Activated T-cell treated with anti-CD3 and anti-CD28 coated beads, Interleukin-2, amount 50 U/mL, for 24 hours (primary cell): ENCODE results near the gene LPO.

Experiments
- DNase-seq: peaks from one replicate; pipeline ENCODE4 v3.0.0-alpha.2; 2020
- H3K27ac Mint-ChIP-seq: 2 replicates; pipeline ENCODE4 v1.8.0; 2020; ENCODE audit warnings: mild to moderate bottlenecking, mixed read lengths
- H3K27me3 Mint-ChIP-seq: 2 replicates; pipeline ENCODE4 v1.8.0; 2020; ENCODE audit warnings: mixed read lengths
- H3K36me3 Mint-ChIP-seq: 2 replicates; pipeline ENCODE4 v1.8.0; 2020; ENCODE audit warnings: low read depth, mixed read lengths
- H3K4me1 Mint-ChIP-seq: 2 replicates; pipeline ENCODE4 v1.8.0; 2020; ENCODE audit warnings: low read depth, mixed read lengths
- H3K4me3 Mint-ChIP-seq: 2 replicates; pipeline ENCODE4 v1.8.0; 2020; ENCODE audit warnings: mild to moderate bottlenecking, moderate library complexity, mixed read lengths
- H3K9me3 Mint-ChIP-seq: 2 replicates; pipeline ENCODE4 v1.8.0; 2020; ENCODE audit warnings: mixed read lengths

The LPO gene

DNA sequence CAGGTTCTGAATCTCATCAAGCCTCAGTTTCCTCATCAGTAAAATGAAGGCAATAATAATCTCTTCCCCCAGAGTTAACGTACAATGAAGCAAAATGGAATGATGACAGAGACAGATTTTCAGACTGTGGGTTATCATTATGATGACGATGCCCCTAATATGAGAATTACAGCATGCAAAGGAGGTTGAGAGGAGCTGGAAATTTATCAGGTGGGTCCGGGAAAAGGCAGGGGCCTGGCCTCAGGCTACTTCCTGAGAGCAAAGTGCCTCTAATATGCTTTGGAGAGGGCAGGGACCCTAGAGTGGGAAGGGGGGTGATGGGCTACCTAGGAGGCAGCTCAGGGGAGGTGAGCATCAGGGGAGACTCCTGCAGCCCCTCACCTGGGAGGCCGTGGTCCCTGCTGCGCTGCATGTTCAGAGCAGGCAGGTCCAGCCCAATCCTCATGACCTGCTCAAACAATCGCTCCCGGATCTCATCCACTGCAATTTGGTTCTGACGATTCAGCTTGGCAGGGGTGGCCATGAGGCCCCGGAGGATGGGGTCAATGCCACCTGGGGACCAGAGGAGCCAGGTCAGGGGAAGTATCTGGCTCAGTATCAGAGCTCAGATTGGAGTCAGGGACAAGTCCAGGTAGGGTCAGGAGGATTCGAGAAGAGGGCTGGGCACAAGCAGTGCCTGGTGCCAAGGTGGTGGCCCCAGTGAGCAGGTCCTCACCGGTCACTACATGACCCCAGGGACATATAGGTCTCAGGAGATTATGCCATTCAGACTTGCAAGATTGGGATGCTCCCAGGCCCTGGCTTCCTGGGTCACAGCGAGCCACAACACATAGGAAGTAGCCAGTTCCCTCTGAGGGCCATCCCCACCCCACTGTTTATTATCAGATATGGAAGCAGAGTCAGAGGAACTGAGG lies 34.2 kb downstream of the LPO start:
- Mint-ChIP-seq H3K4me1 (peaks cover 8% of the 10 kb centered on the region), H3K9me3 (no peaks in the 10 kb centered on the region), H3K27me3 (peaks cover 5% of the 10 kb centered on the region), H3K4me3 (no peak overlapping the region), H3K27ac (no peak overlapping the region), H3K36me3 (no peaks in the 10 kb centered on the region)
- DNase-seq = no peak

DNA sequence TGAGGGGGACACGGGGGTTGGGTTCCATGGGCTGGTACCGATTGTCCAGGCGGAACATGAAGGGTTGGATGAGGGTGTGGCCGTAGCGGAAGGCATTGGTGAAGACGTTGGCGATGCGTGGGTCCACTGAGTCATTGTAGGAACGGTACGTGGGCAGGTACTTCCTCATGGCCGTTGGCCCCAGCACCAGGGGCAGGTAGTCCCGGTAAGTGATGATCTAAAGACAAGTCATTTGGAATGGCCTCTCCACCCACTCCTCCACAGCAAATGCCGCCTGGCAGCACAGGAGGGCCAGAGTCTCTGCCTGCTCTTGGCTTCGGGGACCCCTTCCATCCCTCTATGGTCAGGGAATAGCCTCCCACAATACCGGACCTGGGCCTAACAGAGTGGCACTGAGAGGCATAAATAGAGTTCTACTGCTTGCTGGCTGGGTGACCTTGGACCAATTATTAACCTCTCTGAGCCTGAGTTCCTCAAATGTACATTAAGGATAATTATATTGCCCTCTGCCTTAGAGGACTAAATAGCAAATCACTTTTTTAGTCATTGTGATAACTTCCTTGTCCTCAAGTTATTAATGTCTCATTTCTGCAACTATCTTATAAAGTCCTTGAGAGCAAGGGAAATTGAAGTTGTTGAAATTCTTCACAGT lies 35.2 kb downstream of the LPO start:
- Mint-ChIP-seq H3K4me1 (peaks cover 8% of the 10 kb centered on the region), H3K27me3 (peaks cover 10% of the 10 kb centered on the region), H3K9me3 (no peaks in the 10 kb centered on the region), H3K36me3 (no peaks in the 10 kb centered on the region), H3K4me3 (no peak overlapping the region), H3K27ac (no peak overlapping the region)
- no peak for DNase-seq

DNA sequence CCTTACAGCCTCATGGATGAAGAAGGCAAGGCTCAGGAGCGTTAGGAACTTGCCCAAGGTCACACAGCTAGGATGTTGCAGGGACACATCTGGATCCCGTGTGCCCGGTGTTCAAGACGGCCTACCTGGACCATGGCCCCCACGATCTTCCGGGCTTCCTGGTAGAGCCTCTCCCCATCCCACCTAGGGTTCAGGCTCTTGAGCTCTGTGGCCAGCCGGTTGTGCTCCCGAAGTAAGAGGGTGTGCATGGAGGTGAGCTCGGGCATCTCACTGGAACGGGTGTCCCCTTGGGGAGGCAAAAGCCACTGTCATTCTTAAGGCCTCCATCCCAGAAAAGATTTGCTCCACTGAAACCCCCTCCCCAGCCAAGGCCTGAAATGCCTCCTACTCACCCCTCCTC lies 37.0 kb downstream of the LPO start:
- DNase-seq = no peak
- Mint-ChIP-seq H3K27ac (no peak overlapping the region), H3K4me3 (no peak overlapping the region), H3K9me3 (no peaks in the 10 kb centered on the region), H3K27me3 (peaks cover 26% of the 10 kb centered on the region), H3K36me3 (no peaks in the 10 kb centered on the region), H3K4me1 (peaks cover 12% of the 10 kb centered on the region)

DNA sequence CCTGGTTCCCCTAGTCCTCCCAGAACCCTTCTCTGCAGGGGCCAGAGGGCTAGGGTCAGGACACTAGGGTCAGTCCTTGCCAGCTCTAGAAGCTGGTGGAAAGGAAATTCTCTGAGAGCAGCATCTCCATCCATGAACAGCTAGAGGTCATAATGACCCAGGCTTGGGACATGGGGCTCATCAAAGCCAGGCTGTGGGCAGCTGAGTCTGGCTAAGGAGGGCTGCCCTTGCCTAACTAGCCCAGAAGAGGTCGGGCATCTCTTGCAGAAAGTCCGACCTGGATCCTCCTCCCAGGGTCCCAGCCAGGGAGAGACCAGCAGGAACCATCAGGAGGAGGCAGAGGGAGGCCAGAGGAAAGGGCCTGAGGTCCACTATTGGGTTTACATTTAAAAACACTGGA lies 38.0 kb downstream of the LPO start:
- no peak for DNase-seq
- Mint-ChIP-seq H3K9me3 (no peaks in the 10 kb centered on the region), H3K27me3 (peaks cover 31% of the 10 kb centered on the region), H3K4me1 (peaks cover 12% of the 10 kb centered on the region), H3K36me3 (no peaks in the 10 kb centered on the region), H3K4me3 (no peak overlapping the region), H3K27ac (no peak overlapping the region)

DNA sequence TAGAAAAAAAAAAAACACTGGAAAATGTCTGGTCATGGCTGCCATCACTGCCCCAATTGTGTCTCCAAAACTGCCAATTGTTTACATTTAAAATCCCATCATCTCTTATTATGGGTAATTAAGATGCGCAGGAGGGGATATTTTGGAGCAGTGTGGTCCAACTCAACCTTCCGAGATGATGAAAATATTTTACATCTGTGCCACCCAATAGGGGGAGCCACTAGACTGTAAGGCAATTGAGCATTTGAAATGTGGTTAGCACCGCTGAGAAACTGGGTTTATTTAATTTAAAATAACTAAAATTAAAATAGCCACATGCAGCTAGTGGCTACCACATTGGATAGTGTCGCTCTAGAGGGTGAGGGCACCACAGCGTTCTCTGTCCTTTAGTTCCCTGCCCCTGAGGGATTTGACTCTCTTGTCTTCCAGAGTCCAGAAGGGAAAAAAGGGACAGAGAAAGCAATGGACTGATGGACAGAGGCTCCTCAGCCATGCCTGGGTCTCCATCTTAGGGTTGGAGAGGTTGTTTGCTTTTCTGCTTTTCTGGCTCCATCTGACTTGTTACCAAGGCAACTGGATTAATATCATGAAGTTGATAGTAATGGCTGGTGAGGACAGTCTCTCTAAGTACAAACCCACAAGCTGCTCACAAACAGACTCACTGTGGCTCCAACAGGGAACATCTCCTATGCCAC lies 38.9 kb downstream of the LPO start:
- peaks cover 31% of the 10 kb centered on the region for H3K27me3 Mint-ChIP-seq
- H3K27ac Mint-ChIP-seq = no peak overlapping the region
- no peaks in the 10 kb centered on the region for H3K9me3 Mint-ChIP-seq
- H3K4me3 Mint-ChIP-seq = no peak overlapping the region
- DNase-seq = no peak
- H3K4me1 Mint-ChIP-seq = peaks cover 12% of the 10 kb centered on the region
- H3K36me3 Mint-ChIP-seq = no peaks in the 10 kb centered on the region

DNA sequence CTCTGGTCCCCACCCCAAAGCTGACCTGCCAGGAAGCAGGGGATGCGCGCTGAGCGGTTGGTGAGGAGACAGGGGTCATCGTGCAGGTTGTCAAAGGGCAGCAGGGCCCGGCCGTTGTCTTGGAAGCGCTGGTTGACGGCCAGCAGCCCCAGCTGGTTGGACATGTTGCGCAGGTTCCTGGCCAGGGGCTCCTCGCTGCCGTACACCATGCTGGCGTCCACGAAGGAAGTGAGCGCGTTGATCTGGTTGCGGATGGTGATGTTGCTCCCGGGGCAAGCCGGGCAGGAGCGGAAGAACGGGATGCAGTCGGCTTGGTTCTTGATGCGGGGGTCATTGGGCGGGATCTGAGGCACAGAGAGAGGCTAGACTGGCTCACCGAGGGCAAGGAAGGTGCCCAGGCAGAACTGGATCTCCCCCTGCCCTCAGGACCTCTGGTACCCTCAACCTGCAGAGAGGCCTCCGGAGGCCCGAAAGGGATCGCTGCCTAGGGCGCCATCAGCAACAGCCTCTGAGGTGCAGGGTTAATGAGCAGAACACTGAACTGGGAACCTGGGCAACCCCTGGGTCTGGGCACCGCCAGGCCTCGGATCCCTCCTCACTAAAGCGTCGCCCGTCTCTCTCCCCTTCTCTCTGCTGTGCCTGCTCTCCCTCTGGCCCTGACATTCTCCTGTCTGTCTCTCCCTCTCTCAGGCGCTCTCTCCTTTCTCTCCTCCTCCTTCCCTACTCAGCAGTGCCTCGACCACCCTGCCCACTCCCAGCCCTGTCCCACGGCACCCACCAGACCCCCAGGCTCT lies 39.6 kb downstream of the LPO start:
- Mint-ChIP-seq H3K27ac (no peak overlapping the region), H3K9me3 (no peaks in the 10 kb centered on the region), H3K4me3 (no peak overlapping the region), H3K36me3 (no peaks in the 10 kb centered on the region), H3K27me3 (peaks cover 31% of the 10 kb centered on the region), H3K4me1 (peaks cover 12% of the 10 kb centered on the region)
- no peak for DNase-seq

DNA sequence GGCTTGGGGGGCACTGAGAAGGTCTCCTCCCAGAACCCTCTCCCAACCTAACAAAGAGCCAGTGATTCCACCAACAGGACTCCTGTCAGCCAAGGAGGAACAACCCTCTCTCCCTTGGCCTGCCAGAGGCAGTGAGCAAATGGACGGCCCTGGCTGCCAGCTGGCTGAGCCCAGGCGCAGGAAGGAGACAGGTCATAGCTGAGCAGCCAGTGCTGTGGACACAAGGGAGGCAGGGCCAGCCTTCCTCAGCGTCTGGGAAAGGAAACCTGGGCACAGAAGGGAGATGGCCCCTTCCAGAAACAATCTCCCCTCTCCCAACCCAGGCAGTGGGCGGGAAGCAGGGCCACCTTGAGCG lies 40.3 kb downstream of the LPO start:
- no peak for DNase-seq
- no peak overlapping the region for H3K27ac Mint-ChIP-seq
- H3K9me3 Mint-ChIP-seq = no peaks in the 10 kb centered on the region
- H3K4me3 Mint-ChIP-seq = no peak overlapping the region
- peaks cover 6% of the 10 kb centered on the region for H3K4me1 Mint-ChIP-seq
- no peaks in the 10 kb centered on the region for H3K36me3 Mint-ChIP-seq
- peaks cover 32% of the 10 kb centered on the region for H3K27me3 Mint-ChIP-seq

DNA sequence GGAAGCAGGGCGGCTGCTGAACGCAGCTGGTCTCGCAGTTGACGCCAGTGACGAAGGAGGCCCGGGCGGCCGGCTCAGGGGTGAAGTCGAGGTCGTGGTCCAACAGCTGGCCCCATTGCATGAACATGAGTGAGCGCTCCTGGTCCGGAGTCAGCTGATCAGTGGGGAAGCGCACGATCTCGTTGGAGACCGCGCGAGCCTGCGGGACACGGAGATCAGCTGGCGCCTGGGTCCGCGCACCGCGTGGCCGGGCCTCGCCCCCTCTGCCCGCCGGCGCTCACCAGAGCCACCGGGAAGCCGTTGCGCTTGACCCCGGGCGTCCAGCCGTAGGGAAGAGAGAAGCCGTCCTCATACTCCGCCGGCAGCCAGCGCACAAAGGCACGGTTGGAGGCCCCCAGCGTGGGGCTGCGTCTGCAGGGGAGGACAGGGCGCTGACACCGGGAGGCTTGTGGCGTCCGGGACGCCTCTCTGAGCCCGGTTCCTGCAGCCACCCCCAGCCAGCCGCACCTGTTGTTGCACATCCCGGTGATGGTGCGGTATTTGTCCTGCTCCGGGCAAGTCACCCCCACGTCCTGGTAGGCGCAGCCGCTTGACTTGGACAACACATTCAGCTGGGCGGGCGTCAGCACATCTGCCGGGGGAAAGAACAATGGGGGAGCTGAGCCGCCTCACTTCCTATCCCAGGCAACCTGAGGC lies 40.8 kb downstream of the LPO start:
- no peak overlapping the region for H3K4me3 Mint-ChIP-seq
- no peaks in the 10 kb centered on the region for H3K36me3 Mint-ChIP-seq
- H3K4me1 Mint-ChIP-seq = peaks cover 4% of the 10 kb centered on the region
- no peak for DNase-seq
- H3K9me3 Mint-ChIP-seq = no peaks in the 10 kb centered on the region
- peaks cover 33% of the 10 kb centered on the region for H3K27me3 Mint-ChIP-seq
- no peak overlapping the region for H3K27ac Mint-ChIP-seq

DNA sequence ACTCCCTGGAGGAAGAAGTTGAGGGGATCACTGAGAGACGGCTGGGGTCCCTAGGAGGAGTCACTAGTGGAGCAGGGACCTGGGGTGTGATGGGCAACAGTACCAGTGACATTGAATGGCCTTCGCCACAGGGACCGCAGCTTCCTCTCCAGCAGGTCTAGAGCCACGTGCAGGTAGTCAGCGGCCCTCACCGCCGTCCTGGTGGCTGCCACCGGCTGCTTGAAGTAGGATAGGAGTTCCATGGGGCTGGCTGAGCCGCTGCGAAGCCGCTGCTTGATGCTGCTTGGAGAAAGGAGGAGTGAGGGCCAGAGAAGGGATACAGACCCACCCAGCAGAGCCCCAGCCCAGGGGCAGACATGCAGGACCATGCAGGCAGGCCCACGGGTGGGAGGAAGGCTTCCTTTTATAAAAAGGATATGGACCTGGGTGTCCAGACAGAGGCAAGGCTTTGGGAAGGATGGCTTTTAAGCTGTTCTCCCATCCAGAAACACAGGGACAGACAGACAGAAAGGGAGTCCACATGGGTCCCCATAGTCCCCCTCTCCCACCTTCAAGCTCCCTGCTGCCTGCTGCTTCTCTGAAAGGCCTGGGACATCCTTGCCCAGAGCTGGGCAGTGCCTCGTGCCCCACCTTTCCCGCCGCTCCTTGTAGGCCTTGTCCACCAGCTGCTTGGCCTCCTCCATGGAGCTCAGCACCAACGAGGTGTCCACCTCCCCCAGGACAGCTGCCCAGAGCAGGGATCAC lies 41.5 kb downstream of the LPO start:
- Mint-ChIP-seq H3K36me3 (no peaks in the 10 kb centered on the region), H3K9me3 (no peaks in the 10 kb centered on the region), H3K4me1 (peaks cover 4% of the 10 kb centered on the region), H3K4me3 (no peak overlapping the region), H3K27me3 (peaks cover 33% of the 10 kb centered on the region), H3K27ac (no peak overlapping the region)
- DNase-seq = no peak

DNA sequence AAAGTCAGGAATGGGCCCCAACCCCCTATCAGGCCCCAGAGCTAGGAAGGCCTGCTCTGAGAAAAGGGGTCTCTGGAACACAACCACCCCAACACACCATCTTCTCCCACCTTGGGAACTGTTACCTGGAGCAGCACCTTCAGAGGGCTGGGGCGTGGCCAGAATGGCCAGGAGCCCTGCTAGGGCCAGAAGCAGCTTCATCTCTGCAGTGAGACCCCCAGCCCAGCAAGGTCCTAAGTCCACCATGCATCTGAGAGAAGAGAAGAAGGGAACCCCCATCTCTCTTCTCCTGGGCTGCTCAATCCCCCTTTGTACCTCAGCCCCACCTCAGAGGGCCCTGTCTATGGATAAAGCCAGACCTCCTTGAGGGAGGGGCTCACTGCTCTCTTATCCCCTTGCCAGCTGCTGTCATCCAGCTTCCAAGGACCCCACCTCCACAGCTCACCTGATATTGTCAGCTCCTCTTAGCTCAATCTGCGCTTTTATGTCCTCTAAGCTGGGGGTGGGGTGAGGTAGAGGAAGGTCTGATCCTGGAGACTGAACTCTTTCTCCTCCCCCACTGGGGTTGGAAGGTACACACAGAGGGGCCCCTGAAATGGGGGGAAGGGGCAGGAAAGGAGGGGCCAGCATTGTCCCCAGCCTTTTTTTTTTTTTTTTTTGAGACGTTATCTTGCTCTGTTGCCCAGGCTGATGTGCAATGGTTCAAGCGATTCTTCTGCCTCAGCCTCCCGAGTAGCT lies 42.3 kb downstream of the LPO start, which contains the start of gene MPO:
Gene MPO, minus strand, starts transcription at position 456 of the 738 bp plus-strand sequence. Its CDS starts 177 bp downstream, at position 279.
- H3K9me3 Mint-ChIP-seq = no peaks in the 10 kb centered on the region
- no peak within 1 kb of the TSS for H3K27ac Mint-ChIP-seq
- no peaks in the 10 kb centered on the region for H3K36me3 Mint-ChIP-seq
- H3K4me3 Mint-ChIP-seq = no peak within 1 kb of the TSS
- peaks cover 4% of the 10 kb centered on the region for H3K4me1 Mint-ChIP-seq
- no peak for DNase-seq
- peaks cover 33% of the 10 kb centered on the region for H3K27me3 Mint-ChIP-seq

DNA sequence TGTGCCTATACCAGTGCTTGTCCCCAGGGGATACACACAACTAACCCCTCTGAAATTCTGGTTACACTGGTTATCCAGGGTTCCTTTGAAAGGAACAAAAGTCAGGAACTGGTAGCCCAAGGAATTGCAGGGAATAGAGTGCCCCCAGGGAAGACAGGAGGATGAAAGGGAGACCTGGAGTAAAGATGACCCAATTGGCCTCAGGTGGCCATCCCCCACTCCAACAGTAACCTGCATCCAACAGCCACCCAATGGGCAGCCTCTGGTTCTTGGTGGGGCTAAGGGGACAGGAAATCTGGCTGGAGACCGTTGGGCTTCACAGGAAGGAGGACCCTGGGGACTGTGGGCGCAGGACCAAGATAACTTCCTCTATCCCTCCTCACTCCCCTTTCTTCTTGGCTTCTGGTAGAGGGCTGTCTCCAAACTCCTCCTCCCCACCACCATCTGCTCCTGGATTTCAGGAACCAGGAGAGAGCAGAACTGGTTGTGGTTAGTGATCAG lies 43.2 kb downstream of the LPO start:
- Mint-ChIP-seq H3K27ac (no peak overlapping the region), H3K4me3 (no peak overlapping the region), H3K27me3 (peaks cover 33% of the 10 kb centered on the region), H3K36me3 (no peaks in the 10 kb centered on the region), H3K9me3 (no peaks in the 10 kb centered on the region), H3K4me1 (peaks cover 4% of the 10 kb centered on the region)
- DNase-seq = no peak

DNA sequence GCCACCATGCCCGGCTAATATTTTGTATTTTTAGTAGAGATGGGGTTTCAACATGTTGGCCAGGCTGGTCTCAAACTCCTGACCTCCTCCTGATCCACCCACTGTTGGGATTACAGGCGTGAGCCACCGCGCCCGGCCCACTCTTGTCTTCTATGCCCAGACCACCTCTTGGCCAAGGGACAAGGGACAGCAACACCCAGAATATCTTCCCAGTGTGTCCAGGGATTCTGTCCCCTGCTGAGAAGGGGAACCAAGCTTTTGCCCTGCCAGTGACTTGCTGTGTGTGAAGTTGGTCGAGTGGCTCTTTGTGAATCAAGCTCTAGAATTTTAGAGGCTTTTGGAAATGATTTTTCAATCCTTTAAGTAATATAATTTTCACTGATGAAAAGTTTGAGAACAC lies 44.1 kb downstream of the LPO start:
- no peak for DNase-seq
- peaks cover 36% of the 10 kb centered on the region for H3K27me3 Mint-ChIP-seq
- H3K9me3 Mint-ChIP-seq = no peaks in the 10 kb centered on the region
- H3K27ac Mint-ChIP-seq = no peak overlapping the region
- no peak overlapping the region for H3K4me3 Mint-ChIP-seq
- peaks cover 4% of the 10 kb centered on the region for H3K4me1 Mint-ChIP-seq
- H3K36me3 Mint-ChIP-seq = no peaks in the 10 kb centered on the region
